K562 (cell line): ENCODE measurements around the gene POLR1C. TPM values are rescaled to one million over a fixed set of nuclear protein-coding genes. Genes with fewer than 3 reads are reported as not detected.

ENCODE experiments used
- BHLHE40 ChIP-seq: IDR thresholded peaks from 2 replicates; pipeline ENCODE4 v1.6.1; 2011; ENCODE audit warnings: low read length, improper control_type of control experiment
- DPF2 ChIP-seq: fragments of 450-650 bp; IDR thresholded peaks from 2 replicates; pipeline ENCODE4 v1.6.1; 2016
- ETV1 ChIP-seq: fragments of 450-650 bp; conservative IDR thresholded peaks from 2 replicates; pipeline ENCODE4 v1.6.1; 2016; ENCODE audit warnings: missing genetic modification characterization, control low read depth, low read depth, missing compliant biosample characterization
- FOSL1 ChIP-seq: fragments of 200-800 bp; sonication (Bioruptor generic); conservative IDR thresholded peaks from 2 replicates; pipeline ENCODE4 v1.6.1; 2016; ENCODE audit warnings: missing genetic modification characterization, missing compliant biosample characterization
- GTF3C2 ChIP-seq: IDR thresholded peaks from 3 replicates; pipeline ENCODE4 v1.6.1; 2011; ENCODE audit warnings: borderline replicate concordance, mild to moderate bottlenecking, moderate library complexity; ENCODE audit not compliant: insufficient read length; ENCODE audit errors: extremely low read depth
- JUN ChIP-seq, 2 experiments: sonication (generic) in 1 of 2; formaldehyde crosslinking in 1 of 2; IDR thresholded peaks; 2 replicates each; pipeline versions ENCODE4 v1.6.1 to v1.8.0; 2012 to 2022; ENCODE audit warnings: borderline replicate concordance in 2 of 2, mild to moderate bottlenecking in 2 of 2, improper control_type of control experiment in 1 of 2, low read depth in 1 of 2, low read length in 1 of 2, missing genetic modification reagents in 1 of 2
- JUND ChIP-seq, 2 experiments: IDR thresholded peaks; 2 replicates in 1 of 2; 3 replicates in 1 of 2; pipeline ENCODE4 v1.6.1; 2011; ENCODE audit warnings: borderline replicate concordance in 2 of 2, low read depth in 2 of 2, low read length in 2 of 2, improper control_type of control experiment in 1 of 2, missing biosample characterization in 1 of 2, missing genetic modification characterization in 1 of 2, missing genetic modification reagents in 1 of 2
- MAFK ChIP-seq: IDR thresholded peaks from 2 replicates; pipeline ENCODE4 v1.6.1; 2011; ENCODE audit warnings: low read length, improper control_type of control experiment
- NR2F6 ChIP-seq: fragments of 450-650 bp; formaldehyde crosslinking; IDR thresholded peaks from 2 replicates; pipeline ENCODE4 v1.4.0; 2020; ENCODE audit warnings: mild to moderate bottlenecking
- PHB ChIP-seq: fragments of 250-450 bp; sonication (Bioruptor Pico); IDR thresholded peaks from 2 replicates; pipeline ENCODE4 v1.5.0; 2021
- RAD21 ChIP-seq, 2 experiments: fragments of 250-450 bp in 1 of 2; fragments of 450-650 bp in 1 of 2; sonication (Bioruptor Pico) in 1 of 2; formaldehyde crosslinking in 1 of 2; IDR thresholded peaks in 1 of 2; conservative IDR thresholded peaks in 1 of 2; 2 replicates each; pipeline versions ENCODE4 v1.4.0 to v1.8.0; 2020 to 2022; ENCODE audit warnings: mild to moderate bottlenecking in 2 of 2, moderate library complexity in 1 of 2
- RBM22 ChIP-seq: fragments of 200-400 bp; formaldehyde crosslinking; IDR thresholded peaks from 2 replicates; pipeline ENCODE4 v1.6.1; 2018; ENCODE audit warnings: low read length, low read depth; ENCODE audit not compliant: poor library complexity, severe bottlenecking
- SLC30A9 ChIP-seq: fragments of 250-450 bp; sonication (Bioruptor Pico); IDR thresholded peaks from 2 replicates; pipeline ENCODE4 v1.8.0; 2022; ENCODE audit warnings: mild to moderate bottlenecking, moderate library complexity
- TRIM25 ChIP-seq: fragments of 450-650 bp; IDR thresholded peaks from 2 replicates; pipeline ENCODE4 v1.7.0; 2016; ENCODE audit warnings: borderline replicate concordance
- ZNF140 ChIP-seq: fragments of 250-450 bp; sonication (Bioruptor Pico); IDR thresholded peaks from 2 replicates; pipeline ENCODE4 v1.8.0; 2021; ENCODE audit warnings: moderate library complexity, mild to moderate bottlenecking, inconsistent platforms
- ZNF518B ChIP-seq: fragments of 250-450 bp; sonication (Bioruptor Pico); IDR thresholded peaks from 2 replicates; pipeline ENCODE4 v1.5.0; 2021; ENCODE audit warnings: mild to moderate bottlenecking, moderate library complexity
- ZNF551 ChIP-seq: fragments of 250-450 bp; sonication (Bioruptor Pico); IDR thresholded peaks from 2 replicates; pipeline ENCODE4 v1.5.0; 2021; ENCODE audit warnings: mild to moderate bottlenecking, moderate library complexity
- ZNF76 ChIP-seq: fragments of 250-450 bp; sonication (Bioruptor Pico); IDR thresholded peaks from 2 replicates; pipeline ENCODE4 v1.4.0; 2020; ENCODE audit warnings: mild to moderate bottlenecking, moderate library complexity, borderline replicate concordance
- ZNF764 ChIP-seq: fragments of 250-450 bp; sonication (Bioruptor Pico); IDR thresholded peaks from 2 replicates; pipeline ENCODE4 v1.4.0; 2020; ENCODE audit warnings: low read depth, mild to moderate bottlenecking, moderate library complexity
- polyA plus RNA-seq, 8 experiments: library from polyadenylated mRNA; depleted of rRNA in 4 of 8; stranded (reverse) in 5 of 8; unstranded in 3 of 8; fragments of >200 nt; fragmentation: Nextera tagmentation in 2 of 8; fragmentation: Illumina TruSeq in 1 of 8; extraction: Ambion mirVana in 2 of 8; extraction: Trizol in 1 of 8; gene quantifications; 2 replicates each; pipeline versions ENCODE4 v1.2.1 to v1.2.3, GENCODE V29; 2011 to 2014; ENCODE audit warnings: inconsistent platforms in 1 of 8, missing spikeins in 1 of 8
- total RNA-seq, 7 experiments: library from RNA; depleted of rRNA in 6 of 7; stranded (reverse); fragments of >200 nt in 6 of 7; fragmentation: Illumina TruSeq in 2 of 7; extraction: Trizol in 2 of 7; gene quantifications; 2 replicates each; pipeline versions ENCODE4 v1.2.1 to v1.2.3, GENCODE V29; 2011 to 2021; ENCODE audit warnings: low replicate concordance in 1 of 7

POLR1C gene
- total and polyA plus RNA-seq, 9 of the 15 experiments (the other 6 are each of a cell fraction or from before 2014, with no cell fraction given) = 83.5 to 429 (median 120) TPM

GRCh38 chr6:43570876-43571441 is 54.1 kb downstream of the POLR1C start (continued):
- TF ChIP-seq JUND (IDR thresholded peaks at IDR 0.05; ENCODE audit: borderline replicate concordance, low read depth, low read length) = peak; percentile 99
- TF ChIP-seq JUND (tag; IDR thresholded peaks at IDR 0.05; ENCODE audit: borderline replicate concordance, low read depth, low read length) = peak; percentile 98
- TF ChIP-seq ZNF518B (CRISPR knock-in tag) = 0 out of 2 replicates have a peak, but pooled peaks have one; percentile 28
- no peak for TF ChIP-seq GTF3C2
- TF ChIP-seq NR2F6 = 0 out of 2 replicates have a peak, but pooled peaks have one; percentile 64
- TF ChIP-seq JUN (IDR thresholded peaks at IDR 0.05; ENCODE audit: borderline replicate concordance, low read depth, low read length) = peak; percentile 99
- TF ChIP-seq JUN (CRISPR knock-in tag; IDR thresholded peaks at IDR 0.05; ENCODE audit: borderline replicate concordance) = peak; percentile 70; the same call in 1 of the 2 replicates
- no peak for TF ChIP-seq TRIM25
- peak; percentile 77; the same call in 1 of the 2 replicates for TF ChIP-seq DPF2
- TF ChIP-seq ZNF140 (CRISPR knock-in tag) = no peak
- no peak for TF ChIP-seq ZNF551 (CRISPR knock-in tag)
- peak; percentile 94 for TF ChIP-seq FOSL1 (tag)
- no peak for TF ChIP-seq ZNF764
- 0 out of 2 replicates have a peak, but pooled peaks have one; percentile 35 for TF ChIP-seq ZNF76 (CRISPR knock-in tag)
- TF ChIP-seq MAFK = peak; percentile 53
- no peak for TF ChIP-seq PHB (CRISPR knock-in tag)
- TF ChIP-seq BHLHE40 = peak; percentile 6; the same call in 1 of the 2 replicates
- no peak for TF ChIP-seq RBM22
- TF ChIP-seq RAD21 (CRISPR knock-in tag; conservative IDR thresholded peaks at IDR 0.05 in 1 of 2, IDR thresholded peaks at IDR 0.05 in 1 of 2) = no peak; a peak in 2 of 4 replicates
- TF ChIP-seq SLC30A9 (CRISPR knock-in tag) = no peak
- peak; percentile 86 for TF ChIP-seq ETV1 (tag)
